Esophagus squamous epithelium (tissue), 4 donors: ENCODE results near the gene MAP6D1.

Experiments
- POLR2A ChIP-seq, 4 donors: fragments of 450-650 bp; IDR thresholded peaks; one replicate each; pipeline ENCODE4 v1.6.1; 2017; ENCODE audit warnings: antibody characterized with exemption in 4 of 4, mild to moderate bottlenecking in 4 of 4, moderate library complexity in 3 of 4
- TF ChIP-seq, protein P1 (sequence below), 6 experiments: fragments of 450-650 bp in 4 of 6; fragments of 200-600 bp in 2 of 6; sonication (generic) in 2 of 6; IDR thresholded peaks; one replicate each; pipeline ENCODE4 v1.5.1; 2016 to 2019; ENCODE audit warnings: antibody characterized with exemption in 6 of 6, mild to moderate bottlenecking in 4 of 6, moderate library complexity in 4 of 6

DNA sequence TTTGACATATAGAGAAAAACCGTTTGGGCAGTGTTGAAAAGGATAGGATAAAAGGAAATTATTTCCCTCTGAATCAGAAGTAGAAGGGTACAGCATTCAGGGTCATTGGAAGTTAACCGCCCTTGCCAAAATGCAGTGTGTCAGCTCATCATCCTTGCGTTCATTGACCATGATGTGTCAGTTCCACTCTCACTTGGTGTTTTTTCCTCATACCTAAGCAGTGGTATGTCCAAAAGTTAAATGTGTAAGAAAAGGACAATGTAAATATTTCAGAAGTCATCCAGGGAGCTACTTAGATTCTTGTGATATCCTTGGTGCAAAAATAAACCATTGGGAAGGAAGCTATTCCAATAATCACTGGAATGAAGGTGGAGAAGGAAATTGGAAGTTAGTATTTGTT lies 50.7 kb downstream of the MAP6D1 start:
- TF ChIP-seq POLR2A (IDR thresholded peaks at IDR 0.05) = no peak
- TF ChIP-seq, protein P1, sequence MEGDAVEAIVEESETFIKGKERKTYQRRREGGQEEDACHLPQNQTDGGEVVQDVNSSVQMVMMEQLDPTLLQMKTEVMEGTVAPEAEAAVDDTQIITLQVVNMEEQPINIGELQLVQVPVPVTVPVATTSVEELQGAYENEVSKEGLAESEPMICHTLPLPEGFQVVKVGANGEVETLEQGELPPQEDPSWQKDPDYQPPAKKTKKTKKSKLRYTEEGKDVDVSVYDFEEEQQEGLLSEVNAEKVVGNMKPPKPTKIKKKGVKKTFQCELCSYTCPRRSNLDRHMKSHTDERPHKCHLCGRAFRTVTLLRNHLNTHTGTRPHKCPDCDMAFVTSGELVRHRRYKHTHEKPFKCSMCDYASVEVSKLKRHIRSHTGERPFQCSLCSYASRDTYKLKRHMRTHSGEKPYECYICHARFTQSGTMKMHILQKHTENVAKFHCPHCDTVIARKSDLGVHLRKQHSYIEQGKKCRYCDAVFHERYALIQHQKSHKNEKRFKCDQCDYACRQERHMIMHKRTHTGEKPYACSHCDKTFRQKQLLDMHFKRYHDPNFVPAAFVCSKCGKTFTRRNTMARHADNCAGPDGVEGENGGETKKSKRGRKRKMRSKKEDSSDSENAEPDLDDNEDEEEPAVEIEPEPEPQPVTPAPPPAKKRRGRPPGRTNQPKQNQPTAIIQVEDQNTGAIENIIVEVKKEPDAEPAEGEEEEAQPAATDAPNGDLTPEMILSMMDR (IDR thresholded peaks at IDR 0.05) = no peak
